Mammary microvascular endothelial cell (primary cell): Measurements from ENCODE around the gene KATNB1. TPM values are rescaled to one million over a fixed set of nuclear protein-coding genes. Genes with fewer than 3 reads are reported as not detected.

Experiments used
- total RNA-seq: library from RNA; depleted of rRNA; stranded (reverse); fragments of >200 nt; gene quantifications from 2 replicates; pipeline ENCODE4 v1.2.3, GENCODE V29; 2015

KATNB1 gene
- 38.5 and 40.3 TPM in 2 replicates for total RNA-seq

GRCh38 chr16:57735755-57736418 lies at the start of gene KATNB1:
KATNB1 (plus strand) TSS chr16:57735770; CDS start chr16:57737244, 1,474 bp downstream.

GRCh38 chr16:57694725-57695679 lies 40.6 kb upstream of the KATNB1 start, which contains the start of gene DRC7:
DRC7 (plus strand) TSS chr16:57694806; CDS start chr16:57697950, 3,144 bp downstream.

GRCh38 chr16:57802341-57803133 lies 67.0 kb downstream of the KATNB1 start, which contains the start of gene KIFC3:
KIFC3 (minus strand) TSS chr16:57802491; CDS start chr16:57798243, 4,248 bp downstream.

Other genes starting within 250 kb of the KATNB1 start
- gene DOK4, start 249.3 kb upstream of the KATNB1 start, total RNA-seq: 7.8 and 10.1 TPM in 2 replicates
- 13.4 and 17.4 TPM in 2 replicates for gene CCDC102A, start 199.2 kb upstream of the KATNB1 start, total RNA-seq
- gene ADGRG5, start 193.1 kb upstream of the KATNB1 start, total RNA-seq: not detected in 2 replicates
- 321 and 415 TPM in 2 replicates for gene ADGRG1, start 107.1 kb upstream of the KATNB1 start, total RNA-seq
- 0.13 and 0.34 TPM in 2 replicates for gene ADGRG3, start 67.5 kb upstream of the KATNB1 start, total RNA-seq
- not detected in 2 replicates for gene DRC7, start 41.0 kb upstream of the KATNB1 start, total RNA-seq
- gene KIFC3, start 66.7 kb downstream of the KATNB1 start, total RNA-seq: 46.4 and 53.0 TPM in 2 replicates
- gene CNGB1, start 235.4 kb downstream of the KATNB1 start, total RNA-seq: 0.05 TPM in 1 of 2 replicates, not detected in the other